Left lung (tissue), 10 donors: Measurements from ENCODE around the gene CD28. TPM values are rescaled to one million over a fixed set of nuclear protein-coding genes. Genes with fewer than 3 reads are reported as not detected.

ENCODE experiments used
- ATAC-seq: fragments of 200-7000 bp; cut with Tn5 transposase; one replicate; pipeline ENCODE4 v1.9.1; 2020; ENCODE audit warnings: moderate library complexity
- DNase-seq, 4 donors: peaks; one replicate each; pipeline ENCODE4 v3.0.0-alpha.2; 2013 to 2020
- H3K27ac ChIP-seq, 2 donors: fragments of 200-600 bp; sonication (generic) in 1 of 2; one replicate each; pipeline versions ENCODE4 v1.5.0 to v1.8.0; 2020 to 2021
- H3K27me3 ChIP-seq, 2 donors: fragments of 200-600 bp; sonication (generic) in 1 of 2; one replicate each; pipeline versions ENCODE4 v1.5.0 to v1.8.0; 2020 to 2021
- H3K36me3 ChIP-seq, 2 donors: fragments of 200-600 bp; sonication (generic) in 1 of 2; one replicate each; pipeline versions ENCODE4 v1.5.0 to v1.8.0; 2020 to 2021
- H3K4me1 ChIP-seq, 2 donors: fragments of 200-600 bp; one replicate each; pipeline ENCODE4 v1.8.0; 2021
- H3K4me3 ChIP-seq, 2 donors: fragments of 200-600 bp; sonication (generic) in 1 of 2; one replicate each; pipeline versions ENCODE4 v1.5.0 to v1.8.0; 2020 to 2021; ENCODE audit warnings: mild to moderate bottlenecking in 1 of 2
- H3K9me3 ChIP-seq, 2 donors: fragments of 200-600 bp; sonication (generic) in 1 of 2; one replicate each; pipeline versions ENCODE4 v1.5.0 to v1.8.0; 2020 to 2021
- intact Hi-C, 2 donors: fragments of 100-400 bp; cut with DNase I; formaldehyde crosslinking; loops; one replicate each; pipeline versions ENCODE4 v1.11.2 to v1.14.2; 2022
- polyA plus RNA-seq, 6 donors: library from polyadenylated mRNA; unstranded; fragments of 120-200 nt; gene quantifications; one replicate each; pipeline ENCODE4 v1.2.1, GENCODE V29; 2013; ENCODE audit not compliant: insufficient read length in 6 of 6
- total RNA-seq, 2 donors: library from RNA; stranded (reverse); fragmentation: NEBNext Ultra II Directional; extraction: Animal tissue kit (Norgen Biotek cat#: 25700); gene quantifications; one replicate each; pipeline ENCODE4 v1.2.1, GENCODE V29; 2021
- TF ChIP-seq, protein P1 (sequence below), 2 donors: fragments of 200-600 bp; sonication (generic) in 1 of 2; IDR thresholded peaks; one replicate each; pipeline versions ENCODE4 v1.5.0 to v1.8.0; 2021; ENCODE audit warnings: antibody characterized with exemption in 2 of 2
- donor health status: DM: no; HTN: yes; CAD: no.
- donor health status: DM: no; HTN: no; CAD: no.

The CD28 gene
- total and polyA plus RNA-seq, 8 donors = 1.3 to 4.6 (median 2.4) TPM

DNA sequence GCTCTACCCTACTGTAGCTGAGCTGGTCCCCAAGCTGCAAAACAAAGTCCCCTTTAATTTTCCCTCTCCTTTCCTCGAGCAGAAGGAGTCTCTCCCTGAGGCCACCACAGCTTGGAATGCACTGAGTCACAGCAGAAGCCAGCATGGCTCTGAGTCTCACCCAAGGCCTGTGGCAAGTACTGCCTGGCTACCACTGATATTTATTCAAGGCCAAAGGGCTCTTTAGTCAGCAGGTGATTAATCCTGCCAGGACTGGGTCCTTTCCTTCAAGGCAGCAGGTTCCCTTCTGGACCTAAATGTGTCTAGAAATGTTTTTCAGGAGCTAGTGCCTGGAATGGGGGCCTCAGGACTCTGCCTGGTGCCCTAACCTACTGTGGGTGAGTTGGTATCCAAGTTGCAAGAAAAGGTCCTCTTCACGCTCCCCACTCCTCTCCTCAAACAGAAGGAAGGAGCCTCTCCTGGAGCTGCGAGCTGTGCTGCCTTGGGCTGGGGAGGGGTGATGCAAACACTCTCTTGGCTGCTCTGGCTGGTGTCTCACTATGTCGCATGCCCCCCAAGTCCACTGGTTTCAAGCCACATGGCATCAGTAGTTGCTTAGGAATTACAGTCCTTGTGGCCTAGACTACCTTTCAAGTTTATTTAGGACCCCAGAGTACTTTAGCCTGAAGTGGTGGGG, 53.4 kb downstream of the CD28 start:
- Histone ChIP-seq H3K9me3 (peaks cover 0 to 22% of the 10 kb centered on the region in 2 donors), H3K27me3 (no peaks in the 10 kb centered on the region), H3K4me1 (no peaks in the 10 kb centered on the region), H3K27ac (no peak overlapping the region), H3K36me3 (no peaks in the 10 kb centered on the region), H3K4me3 (no peak overlapping the region)
- TF ChIP-seq, protein P1, sequence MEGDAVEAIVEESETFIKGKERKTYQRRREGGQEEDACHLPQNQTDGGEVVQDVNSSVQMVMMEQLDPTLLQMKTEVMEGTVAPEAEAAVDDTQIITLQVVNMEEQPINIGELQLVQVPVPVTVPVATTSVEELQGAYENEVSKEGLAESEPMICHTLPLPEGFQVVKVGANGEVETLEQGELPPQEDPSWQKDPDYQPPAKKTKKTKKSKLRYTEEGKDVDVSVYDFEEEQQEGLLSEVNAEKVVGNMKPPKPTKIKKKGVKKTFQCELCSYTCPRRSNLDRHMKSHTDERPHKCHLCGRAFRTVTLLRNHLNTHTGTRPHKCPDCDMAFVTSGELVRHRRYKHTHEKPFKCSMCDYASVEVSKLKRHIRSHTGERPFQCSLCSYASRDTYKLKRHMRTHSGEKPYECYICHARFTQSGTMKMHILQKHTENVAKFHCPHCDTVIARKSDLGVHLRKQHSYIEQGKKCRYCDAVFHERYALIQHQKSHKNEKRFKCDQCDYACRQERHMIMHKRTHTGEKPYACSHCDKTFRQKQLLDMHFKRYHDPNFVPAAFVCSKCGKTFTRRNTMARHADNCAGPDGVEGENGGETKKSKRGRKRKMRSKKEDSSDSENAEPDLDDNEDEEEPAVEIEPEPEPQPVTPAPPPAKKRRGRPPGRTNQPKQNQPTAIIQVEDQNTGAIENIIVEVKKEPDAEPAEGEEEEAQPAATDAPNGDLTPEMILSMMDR (IDR thresholded peaks at IDR 0.05) = no peak
- intact Hi-C loops = no loop called here
- peak; percentile 96 for ATAC-seq
- no peak for DNase-seq

DNA sequence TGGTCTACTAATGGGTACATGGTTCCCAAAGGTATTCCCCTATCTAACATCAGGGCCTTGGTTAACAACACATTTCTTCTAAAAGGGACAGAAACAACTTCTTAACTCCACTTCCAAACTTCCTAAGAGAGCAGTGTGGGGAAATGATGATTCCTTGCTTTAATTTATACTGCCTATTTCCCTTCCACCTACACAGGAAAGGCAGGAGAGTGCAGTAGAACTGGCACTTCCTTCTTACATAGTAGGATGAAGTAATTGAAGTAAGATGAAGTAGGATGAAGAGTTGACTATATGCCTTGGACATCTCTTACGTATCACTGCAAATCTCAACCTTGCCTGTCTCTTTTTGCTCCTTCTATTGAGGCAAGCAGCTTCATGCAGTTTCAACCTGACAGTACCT, 54.7 kb downstream of the CD28 start:
- no peak overlapping the region for H3K4me3 ChIP-seq
- DNase-seq (no peak), ATAC-seq (no peak)
- peaks cover 0 to 15% of the 10 kb centered on the region in 2 donors for H3K9me3 ChIP-seq
- TF ChIP-seq, protein P1 (IDR thresholded peaks at IDR 0.05) = no peak
- H3K27ac ChIP-seq = no peak overlapping the region
- intact Hi-C loops = no loop called here
- no peaks in the 10 kb centered on the region for H3K27me3 ChIP-seq
- H3K4me1 ChIP-seq = no peaks in the 10 kb centered on the region
- H3K36me3 ChIP-seq = no peaks in the 10 kb centered on the region

DNA sequence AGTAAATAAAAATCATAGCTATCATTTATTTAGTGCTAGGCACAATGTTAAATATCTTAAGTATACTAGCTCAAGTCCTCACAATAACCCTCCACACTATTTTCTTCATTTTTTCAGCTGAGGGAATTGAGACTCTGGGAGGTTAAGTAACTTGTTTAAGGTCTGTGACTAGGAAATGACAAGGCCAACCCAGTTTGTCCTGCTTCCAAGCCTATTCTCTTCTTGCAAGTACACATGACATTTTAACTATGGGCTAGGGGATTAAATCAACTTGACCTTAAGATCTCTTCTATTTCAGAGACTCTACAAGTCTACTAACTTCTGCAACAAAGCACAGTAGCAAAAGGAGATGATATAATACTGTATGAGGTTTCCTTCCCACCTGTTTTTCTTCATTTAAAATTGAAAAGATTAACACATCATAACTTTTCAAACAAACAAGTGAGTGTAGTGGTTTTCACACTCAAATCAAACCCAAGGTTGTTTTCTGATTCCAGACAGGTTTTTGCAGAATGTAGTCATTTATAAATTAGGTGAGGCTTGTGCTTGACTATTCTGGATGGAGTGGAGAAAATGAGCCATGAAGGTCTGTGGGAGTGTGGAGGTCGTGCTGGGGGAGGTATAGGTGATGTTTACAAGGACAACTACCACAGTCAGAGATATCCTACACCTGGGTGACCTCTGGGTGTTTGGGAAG, 57.0 kb downstream of the CD28 start:
- no peaks in the 10 kb centered on the region for H3K27me3 ChIP-seq
- intact Hi-C loops = no loop called here
- no peaks in the 10 kb centered on the region for H3K36me3 ChIP-seq
- no peaks in the 10 kb centered on the region for H3K9me3 ChIP-seq
- no peak overlapping the region for H3K4me3 ChIP-seq
- no peak for DNase-seq
- ATAC-seq = no peak
- TF ChIP-seq, protein P1 (IDR thresholded peaks at IDR 0.05) = no peak
- no peak overlapping the region for H3K27ac ChIP-seq
- H3K4me1 ChIP-seq = no peaks in the 10 kb centered on the region

DNA sequence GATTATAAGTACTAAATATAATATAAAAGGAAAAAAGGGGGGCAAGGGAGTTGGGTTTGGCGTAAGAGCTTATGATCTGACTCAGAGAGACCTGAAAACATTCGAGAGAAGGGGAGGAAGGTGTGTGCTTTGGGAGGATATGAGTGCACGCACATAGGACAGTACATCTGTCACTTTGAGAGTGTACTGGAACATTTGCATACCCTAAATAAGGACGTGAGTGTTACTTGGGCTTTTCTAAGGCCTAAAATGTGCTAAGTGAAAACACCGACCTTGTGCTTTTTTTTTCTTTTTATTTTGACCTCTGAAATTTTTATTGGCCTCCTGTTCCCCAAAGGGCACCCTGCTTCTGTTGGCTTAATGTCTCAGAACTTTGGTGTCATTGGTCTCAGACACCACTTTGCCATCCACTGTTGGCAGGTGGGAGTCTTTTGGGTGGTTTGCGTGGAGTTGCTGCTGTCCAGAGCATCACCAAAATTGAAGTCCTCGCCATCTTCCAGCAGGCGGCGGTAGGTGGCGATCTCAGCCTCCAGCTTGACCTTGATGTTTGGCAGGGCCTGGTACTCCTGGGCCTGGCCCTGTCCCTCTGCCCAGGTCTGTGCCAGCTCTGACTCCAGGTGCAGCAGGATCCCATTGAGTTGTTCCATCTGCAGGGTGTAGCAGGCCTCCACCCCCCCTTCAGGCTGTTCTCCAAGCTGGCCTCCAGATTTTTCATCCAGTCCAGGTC, 57.7 kb downstream of the CD28 start:
- Histone ChIP-seq H3K27me3 (no peaks in the 10 kb centered on the region), H3K36me3 (no peaks in the 10 kb centered on the region), H3K27ac (no peak overlapping the region), H3K4me1 (no peaks in the 10 kb centered on the region), H3K4me3 (no peak overlapping the region), H3K9me3 (no peaks in the 10 kb centered on the region)
- intact Hi-C loops = no loop called here
- TF ChIP-seq, protein P1 (IDR thresholded peaks at IDR 0.05) = no peak
- no peak for DNase-seq
- no peak for ATAC-seq
